Osteoblast (primary cell): ENCODE data around the gene CDKAL1. TPM values are rescaled to one million over a fixed set of nuclear protein-coding genes. Genes with fewer than 3 reads are reported as not detected.
"Not testable (repeated sequence)": the region's sequence is repeated elsewhere in the genome, so short reads cannot be mapped to it uniquely, and the experiment has no call there.

Experiments used
- DNase-seq: peaks from one replicate; pipeline ENCODE4 v3.0.0; 2011; ENCODE audit warnings: low spot score, mixed read lengths; ENCODE audit not compliant: insufficient read length; ENCODE audit errors: missing footprints
- H2AFZ ChIP-seq: 2 replicates; pipeline ENCODE4 v1.6.0; 2011; ENCODE audit warnings: mild to moderate bottlenecking, low read length
- H3K27ac ChIP-seq: 2 replicates; pipeline ENCODE4 v1.5.1; 2011; ENCODE audit warnings: mild to moderate bottlenecking, low read depth, low read length, moderate library complexity
- H3K27me3 ChIP-seq: 2 replicates; pipeline ENCODE4 v1.6.0; 2012; ENCODE audit warnings: mild to moderate bottlenecking, control low read depth, inconsistent platforms, low read length, moderate library complexity; ENCODE audit not compliant: insufficient read depth
- H3K36me3 ChIP-seq: 2 replicates; pipeline ENCODE4 v1.5.1; 2011; ENCODE audit warnings: mild to moderate bottlenecking, low read length, control low read depth, moderate library complexity; ENCODE audit not compliant: insufficient read depth
- H3K4me1 ChIP-seq: 2 replicates; pipeline ENCODE4 v1.5.1; 2011; ENCODE audit warnings: mild to moderate bottlenecking, low read length, control low read depth, moderate library complexity; ENCODE audit not compliant: insufficient read depth
- H3K4me2 ChIP-seq: 2 replicates; pipeline ENCODE4 v1.6.0; 2011; ENCODE audit warnings: mild to moderate bottlenecking, low read length; ENCODE audit not compliant: insufficient read depth
- H3K4me3 ChIP-seq: fragments of 200-600 bp; sonication (generic); 3 replicates; pipeline ENCODE4 v1.5.1; 2012; ENCODE audit warnings: mild to moderate bottlenecking, low read length, inconsistent platforms; ENCODE audit not compliant: insufficient read depth
- H3K79me2 ChIP-seq: 2 replicates; pipeline ENCODE4 v1.6.0; 2012; ENCODE audit warnings: mild to moderate bottlenecking, low read length, control low read depth, inconsistent platforms; ENCODE audit not compliant: insufficient read depth
- H3K9me3 ChIP-seq: 2 replicates; pipeline ENCODE4 v1.5.1; 2011; ENCODE audit warnings: low read depth, low read length, control low read depth
- H4K20me1 ChIP-seq: 2 replicates; pipeline ENCODE4 v1.6.0; 2012; ENCODE audit warnings: mild to moderate bottlenecking, low read length, control low read depth; ENCODE audit not compliant: insufficient read depth
- total RNA-seq: library from RNA; depleted of rRNA; stranded (reverse); fragments of >200 nt; gene quantifications from 2 replicates; pipeline ENCODE4 v1.2.3, GENCODE V29; 2012
- TF ChIP-seq, protein P1 (sequence below): IDR thresholded peaks from 2 replicates; pipeline ENCODE4 v1.5.1; 2011; ENCODE audit warnings: mild to moderate bottlenecking, low read depth, low read length, moderate library complexity; ENCODE audit errors: extremely low read depth

The CDKAL1 gene
- total RNA-seq, 1 donor = 18.5 TPM

DNA sequence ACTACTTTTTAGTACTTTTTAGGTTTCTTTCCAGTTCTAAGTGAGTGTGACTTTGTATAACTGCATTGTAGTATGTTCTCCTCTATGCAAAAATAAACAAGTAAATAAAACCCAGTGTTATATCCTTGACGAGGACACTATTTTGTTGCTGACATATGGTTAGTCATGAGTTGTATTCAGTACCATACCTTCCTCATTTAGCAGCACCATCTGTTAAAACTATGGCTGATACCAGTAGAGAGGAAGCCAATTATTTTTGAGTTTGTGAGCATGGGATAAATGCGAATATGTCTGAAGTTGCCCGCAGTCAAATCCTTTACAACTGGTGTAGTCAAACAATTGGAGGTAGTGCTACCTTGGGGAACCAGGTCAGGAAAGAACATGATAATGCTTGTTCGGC, 74.1 kb downstream of the CDKAL1 start:
- Histone ChIP-seq H4K20me1 (no peaks in the 10 kb centered on the region), H3K27ac (no peak overlapping the region), H3K9me3 (no peaks in the 10 kb centered on the region), H3K4me2 (no peak overlapping the region), H3K36me3 (no peaks in the 10 kb centered on the region), H3K4me3 (no peak overlapping the region), H3K4me1 (peaks cover 12% of the 10 kb centered on the region), H3K27me3 (no peaks in the 10 kb centered on the region), H2AFZ (no peak overlapping the region), H3K79me2 (peaks cover 3% of the 10 kb centered on the region)
- TF ChIP-seq, protein P1, sequence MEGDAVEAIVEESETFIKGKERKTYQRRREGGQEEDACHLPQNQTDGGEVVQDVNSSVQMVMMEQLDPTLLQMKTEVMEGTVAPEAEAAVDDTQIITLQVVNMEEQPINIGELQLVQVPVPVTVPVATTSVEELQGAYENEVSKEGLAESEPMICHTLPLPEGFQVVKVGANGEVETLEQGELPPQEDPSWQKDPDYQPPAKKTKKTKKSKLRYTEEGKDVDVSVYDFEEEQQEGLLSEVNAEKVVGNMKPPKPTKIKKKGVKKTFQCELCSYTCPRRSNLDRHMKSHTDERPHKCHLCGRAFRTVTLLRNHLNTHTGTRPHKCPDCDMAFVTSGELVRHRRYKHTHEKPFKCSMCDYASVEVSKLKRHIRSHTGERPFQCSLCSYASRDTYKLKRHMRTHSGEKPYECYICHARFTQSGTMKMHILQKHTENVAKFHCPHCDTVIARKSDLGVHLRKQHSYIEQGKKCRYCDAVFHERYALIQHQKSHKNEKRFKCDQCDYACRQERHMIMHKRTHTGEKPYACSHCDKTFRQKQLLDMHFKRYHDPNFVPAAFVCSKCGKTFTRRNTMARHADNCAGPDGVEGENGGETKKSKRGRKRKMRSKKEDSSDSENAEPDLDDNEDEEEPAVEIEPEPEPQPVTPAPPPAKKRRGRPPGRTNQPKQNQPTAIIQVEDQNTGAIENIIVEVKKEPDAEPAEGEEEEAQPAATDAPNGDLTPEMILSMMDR = no peak
- DNase-seq = no peak

DNA sequence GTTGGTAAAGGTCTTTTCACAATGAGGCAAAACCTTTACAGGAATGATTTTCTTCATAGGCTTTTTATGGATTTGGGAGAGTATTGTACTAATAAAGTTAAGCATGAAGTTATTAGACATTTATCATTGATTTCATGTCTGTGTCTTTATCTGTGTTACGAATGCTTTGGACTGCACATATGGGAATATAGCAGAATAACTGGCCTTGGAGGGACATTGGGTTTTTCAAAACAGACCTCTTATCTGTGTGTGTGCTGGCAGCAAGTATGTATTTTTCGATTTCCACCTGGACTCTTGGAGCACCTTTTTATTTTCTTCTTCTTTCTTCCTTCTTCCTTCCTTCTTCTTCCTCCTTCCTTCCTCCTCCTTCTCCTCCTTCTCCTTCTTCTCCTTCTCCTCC, 74.6 kb downstream of the CDKAL1 start:
- H3K36me3 ChIP-seq = no peaks in the 10 kb centered on the region
- peaks cover 5% of the 10 kb centered on the region for H3K79me2 ChIP-seq
- no peaks in the 10 kb centered on the region for H3K9me3 ChIP-seq
- TF ChIP-seq, protein P1 = no peak
- H4K20me1 ChIP-seq = no peaks in the 10 kb centered on the region
- H3K4me3 ChIP-seq = no peak overlapping the region
- H3K4me2 ChIP-seq = no peak overlapping the region
- no peaks in the 10 kb centered on the region for H3K27me3 ChIP-seq
- peaks cover 12% of the 10 kb centered on the region for H3K4me1 ChIP-seq
- no peak for DNase-seq
- no peak overlapping the region for H3K27ac ChIP-seq
- H2AFZ ChIP-seq = no peak overlapping the region

DNA sequence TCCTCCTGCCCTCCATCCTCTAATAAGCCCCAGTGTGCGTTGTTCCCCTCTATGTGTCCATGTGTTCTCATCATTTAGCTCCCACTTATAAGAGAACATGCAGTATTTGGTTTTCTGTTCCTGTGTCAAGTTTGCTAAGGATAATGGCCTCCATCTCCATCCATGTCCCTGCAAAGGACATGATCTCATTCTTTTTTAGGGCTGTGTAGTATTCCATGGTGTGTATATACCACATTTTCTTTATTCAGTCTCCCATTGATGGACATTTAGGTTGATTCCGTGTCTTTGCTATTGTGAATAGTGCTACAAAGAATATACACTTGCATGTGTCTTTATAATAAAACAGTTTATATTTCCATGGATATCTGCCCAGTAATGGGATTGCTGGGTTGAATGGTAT, 75.7 kb downstream of the CDKAL1 start:
- DNase-seq, H4K20me1 ChIP-seq, H3K4me2 ChIP-seq, H3K79me2 ChIP-seq, H3K4me3 ChIP-seq, H3K36me3 ChIP-seq, H3K27ac ChIP-seq, H3K27me3 ChIP-seq, H2AFZ ChIP-seq, H3K9me3 ChIP-seq: not testable (repeated sequence)
- H3K4me1 ChIP-seq = peaks cover 12% of the 10 kb centered on the region

DNA sequence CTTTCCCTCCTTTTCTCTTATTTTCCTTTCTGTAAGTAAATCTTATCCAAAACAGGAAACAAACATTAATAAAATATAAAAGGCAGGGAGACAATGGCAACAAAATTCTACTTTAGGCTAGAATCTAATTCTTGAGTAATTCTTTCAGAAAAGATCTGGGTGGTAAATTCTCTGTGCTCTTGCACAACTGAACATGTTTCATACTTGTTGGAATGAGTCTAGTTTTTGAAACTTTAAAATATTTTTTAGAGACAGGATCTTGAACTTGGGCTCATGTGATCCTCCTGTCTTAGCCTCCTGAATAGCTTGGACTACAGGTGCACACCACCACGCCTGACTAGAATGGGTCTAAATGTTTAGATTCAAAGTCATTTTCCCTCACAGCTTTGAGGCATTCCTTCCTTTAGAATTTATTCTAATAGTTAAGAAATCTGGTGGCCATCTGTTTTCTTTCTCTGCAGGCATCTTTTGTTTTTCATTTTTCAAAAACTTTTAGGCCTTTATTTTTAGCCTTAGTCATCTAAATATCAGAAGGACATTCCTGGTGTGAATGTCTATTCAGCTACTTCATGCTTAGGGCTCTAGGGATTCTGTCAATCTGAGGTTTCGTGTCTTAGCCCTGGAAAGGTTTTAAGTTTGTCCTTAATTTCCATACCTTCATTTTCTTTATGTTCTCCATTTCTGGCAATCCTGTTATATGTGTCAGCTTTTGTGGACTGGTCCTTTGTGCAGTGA, 76.5 kb downstream of the CDKAL1 start:
- Histone ChIP-seq H3K4me3 (no peak overlapping the region), H3K27me3 (no peaks in the 10 kb centered on the region), H3K4me1 (peaks cover 8% of the 10 kb centered on the region), H3K9me3 (no peaks in the 10 kb centered on the region), H4K20me1 (no peaks in the 10 kb centered on the region), H3K27ac (no peak overlapping the region), H2AFZ (no peak overlapping the region), H3K4me2 (no peak overlapping the region), H3K79me2 (peaks cover 5% of the 10 kb centered on the region), H3K36me3 (no peaks in the 10 kb centered on the region)
- DNase-seq = no peak
- TF ChIP-seq, protein P1 = no peak

DNA sequence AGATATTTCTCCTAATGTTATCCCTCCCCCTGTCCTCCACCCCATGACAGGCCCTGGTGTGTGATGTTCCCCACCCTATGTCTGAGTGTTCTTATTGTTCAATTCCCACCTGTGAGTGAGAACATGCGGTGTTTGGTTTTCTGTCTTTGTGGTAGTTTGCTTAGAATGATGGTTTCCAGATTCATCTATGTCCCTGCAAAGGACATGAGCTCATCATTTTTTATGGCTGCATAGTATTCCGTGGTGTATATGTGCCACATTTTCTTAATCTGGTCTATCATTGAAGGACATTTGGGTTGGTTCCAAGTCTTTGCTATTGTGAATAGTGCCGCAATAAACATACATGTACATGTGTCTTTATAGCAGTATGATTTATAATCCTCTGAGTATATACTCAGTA, 83.3 kb downstream of the CDKAL1 start:
- not testable (repeated sequence) for H3K36me3 ChIP-seq, H3K4me3 ChIP-seq, H3K27ac ChIP-seq, H3K27me3 ChIP-seq, H3K9me3 ChIP-seq, H3K79me2 ChIP-seq, H3K4me2 ChIP-seq, H2AFZ ChIP-seq, H4K20me1 ChIP-seq, DNase-seq
- peaks cover 25% of the 10 kb centered on the region for H3K4me1 ChIP-seq
